Measurements from ENCODE around the gene LRP3.

- TF ChIP-seq EZH2 (IDR thresholded peaks at IDR 0.05; ENCODE audit: borderline replicate concordance, insufficient read depth, low read depth, low read length, poor library complexity, severe bottlenecking): no peak
- TF ChIP-seq, protein P1, sequence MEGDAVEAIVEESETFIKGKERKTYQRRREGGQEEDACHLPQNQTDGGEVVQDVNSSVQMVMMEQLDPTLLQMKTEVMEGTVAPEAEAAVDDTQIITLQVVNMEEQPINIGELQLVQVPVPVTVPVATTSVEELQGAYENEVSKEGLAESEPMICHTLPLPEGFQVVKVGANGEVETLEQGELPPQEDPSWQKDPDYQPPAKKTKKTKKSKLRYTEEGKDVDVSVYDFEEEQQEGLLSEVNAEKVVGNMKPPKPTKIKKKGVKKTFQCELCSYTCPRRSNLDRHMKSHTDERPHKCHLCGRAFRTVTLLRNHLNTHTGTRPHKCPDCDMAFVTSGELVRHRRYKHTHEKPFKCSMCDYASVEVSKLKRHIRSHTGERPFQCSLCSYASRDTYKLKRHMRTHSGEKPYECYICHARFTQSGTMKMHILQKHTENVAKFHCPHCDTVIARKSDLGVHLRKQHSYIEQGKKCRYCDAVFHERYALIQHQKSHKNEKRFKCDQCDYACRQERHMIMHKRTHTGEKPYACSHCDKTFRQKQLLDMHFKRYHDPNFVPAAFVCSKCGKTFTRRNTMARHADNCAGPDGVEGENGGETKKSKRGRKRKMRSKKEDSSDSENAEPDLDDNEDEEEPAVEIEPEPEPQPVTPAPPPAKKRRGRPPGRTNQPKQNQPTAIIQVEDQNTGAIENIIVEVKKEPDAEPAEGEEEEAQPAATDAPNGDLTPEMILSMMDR (IDR thresholded peaks at IDR 0.05): no peak
Observed at GRCh38 chr19:33249740-33250366, 55.7 kb downstream of the LRP3 start.

All from B cell (primary cell).